ENCODE measurements around the gene SEMA6A.

Gene SEMA6A

GRCh38 chr5:116472274-116472673 is 102.3 kb downstream of the SEMA6A start:
- Histone ChIP-seq H3K4me1 (peaks cover 15% of the 10 kb centered on the region), H3K4me3 (ENCODE audit: low read depth, low read length) (no peak overlapping the region), H3K27me3 (no peaks in the 10 kb centered on the region), H3K9me3 (no peaks in the 10 kb centered on the region; the same call in 1 of the 2 replicates), H3K36me3 (peaks cover 15% of the 10 kb centered on the region)
- peak; percentile 39 for TF ChIP-seq CTCF (IDR thresholded peaks at IDR 0.05; ENCODE audit: low read depth, low read length)
- DNase-seq, result no peak

DNA sequence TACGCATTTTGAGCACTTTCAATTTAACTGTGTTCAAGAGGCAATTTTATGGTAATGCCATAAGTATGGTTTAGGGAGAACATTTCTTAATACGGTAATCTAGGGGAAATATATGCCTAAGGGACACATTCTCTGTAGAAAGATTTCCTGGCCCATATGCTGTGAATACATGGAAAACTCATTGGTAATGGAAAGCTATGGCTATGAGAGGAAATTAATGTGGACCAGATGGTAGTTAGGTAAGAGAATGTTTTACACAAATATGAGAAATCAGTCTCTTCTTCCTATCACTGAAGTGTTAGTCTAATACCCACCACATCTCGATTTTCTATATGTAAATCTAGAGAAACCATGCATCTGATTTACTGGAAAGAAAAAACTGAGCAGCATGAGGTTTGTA is 105.0 kb downstream of the SEMA6A start:
- DNase-seq, result no peak
- peaks cover 9% of the 10 kb centered on the region for H3K4me1 ChIP-seq
- H3K36me3 ChIP-seq, result no peaks in the 10 kb centered on the region
- H3K4me3 ChIP-seq (ENCODE audit: low read depth, low read length), result no peak overlapping the region
- H3K27me3 ChIP-seq, result no peaks in the 10 kb centered on the region
- no peaks in the 10 kb centered on the region for H3K9me3 ChIP-seq
- TF ChIP-seq CTCF (IDR thresholded peaks at IDR 0.05; ENCODE audit: low read depth, low read length), result no peak

DNA sequence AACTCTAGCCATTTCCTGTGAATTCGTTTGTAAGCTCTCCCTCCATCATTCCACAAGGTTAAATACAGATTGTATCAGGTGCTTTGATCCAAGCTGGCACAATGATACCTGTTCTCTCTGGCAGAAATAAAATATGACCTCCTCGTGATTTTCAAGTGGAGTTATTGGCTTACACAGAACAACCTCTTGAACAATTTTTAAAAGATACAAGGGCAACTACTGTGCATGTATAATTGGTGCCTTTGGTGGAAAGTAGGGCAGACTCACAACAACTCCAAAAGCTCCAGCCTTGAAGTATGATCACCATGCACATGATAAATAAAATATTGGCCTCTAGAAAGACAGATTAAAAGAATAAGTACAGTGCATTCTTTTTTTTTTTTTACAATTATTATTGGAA is 106.0 kb downstream of the SEMA6A start:
- no peak overlapping the region for H3K4me3 ChIP-seq (ENCODE audit: low read depth, low read length)
- H3K4me1 ChIP-seq, result peaks cover 15% of the 10 kb centered on the region
- no peaks in the 10 kb centered on the region for H3K9me3 ChIP-seq
- no peaks in the 10 kb centered on the region for H3K36me3 ChIP-seq
- DNase-seq, result no peak
- no peak for TF ChIP-seq CTCF (IDR thresholded peaks at IDR 0.05; ENCODE audit: low read depth, low read length)
- no peaks in the 10 kb centered on the region for H3K27me3 ChIP-seq

GRCh38 chr5:116467465-116467843 is 107.2 kb downstream of the SEMA6A start:
- H3K27me3 ChIP-seq, result no peaks in the 10 kb centered on the region
- peaks cover 20% of the 10 kb centered on the region for H3K4me1 ChIP-seq
- no peak for DNase-seq
- H3K9me3 ChIP-seq, result no peaks in the 10 kb centered on the region
- no peak overlapping the region for H3K4me3 ChIP-seq (ENCODE audit: low read depth, low read length)
- TF ChIP-seq CTCF (IDR thresholded peaks at IDR 0.05; ENCODE audit: low read depth, low read length), result no peak
- no peaks in the 10 kb centered on the region for H3K36me3 ChIP-seq

DNA sequence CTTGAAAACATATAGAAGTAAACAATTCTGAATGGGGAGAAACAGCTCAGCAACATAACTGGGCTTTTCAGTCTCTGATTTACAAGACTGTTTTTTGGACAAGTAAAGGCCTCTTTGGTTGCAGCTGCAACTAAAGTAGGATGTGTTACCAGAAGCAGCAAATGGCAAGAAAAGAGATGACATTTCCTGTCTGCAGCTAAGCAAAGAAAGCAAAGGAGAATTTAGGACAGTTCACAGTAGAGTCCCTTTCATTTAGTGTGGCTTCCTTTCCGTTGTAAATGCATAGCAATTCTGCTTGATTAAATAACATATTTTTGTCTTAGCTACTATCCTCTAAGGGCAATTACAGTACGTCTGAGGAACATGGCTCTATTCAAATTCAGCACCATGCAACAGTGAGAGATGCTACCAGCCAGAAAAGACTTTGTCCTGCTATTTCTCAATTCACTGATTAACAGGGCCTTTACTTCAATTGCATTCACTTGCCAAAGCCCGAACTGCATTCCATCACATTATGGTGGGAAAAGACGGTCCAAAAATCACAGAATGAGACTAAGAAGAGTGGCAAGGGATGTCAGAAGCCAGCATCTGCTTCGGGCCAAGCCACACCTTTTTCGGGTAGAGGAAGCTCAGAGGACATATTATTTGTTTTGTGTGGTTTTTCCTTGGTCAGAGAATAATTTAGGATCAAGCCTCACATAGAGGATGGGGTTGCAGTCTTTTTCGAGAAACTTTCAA is 107.7 kb downstream of the SEMA6A start:
- Histone ChIP-seq H3K36me3 (no peaks in the 10 kb centered on the region), H3K9me3 (no peaks in the 10 kb centered on the region), H3K4me1 (peaks cover 20% of the 10 kb centered on the region), H3K4me3 (ENCODE audit: low read depth, low read length) (no peak overlapping the region), H3K27me3 (no peaks in the 10 kb centered on the region)
- no peak for DNase-seq
- no peak for TF ChIP-seq CTCF (IDR thresholded peaks at IDR 0.05; ENCODE audit: low read depth, low read length)

DNA sequence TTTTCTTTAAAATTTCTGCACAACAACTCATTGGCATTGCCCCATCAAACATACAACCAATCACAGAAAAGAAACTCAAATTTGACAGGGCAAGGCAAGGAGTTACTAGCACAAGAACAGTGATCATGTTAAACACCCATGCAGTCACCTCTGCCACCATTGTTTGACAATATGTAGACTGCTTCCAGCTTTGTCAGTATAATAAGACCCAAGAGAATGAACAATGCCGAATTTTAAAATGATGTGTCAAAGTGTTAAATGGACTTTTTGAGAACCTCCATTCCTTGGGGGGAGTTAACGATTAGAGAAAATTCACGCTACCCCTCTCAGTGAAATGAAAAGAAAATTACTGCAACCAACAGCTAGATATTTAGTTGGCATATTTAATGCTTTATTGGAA is 109.2 kb downstream of the SEMA6A start:
- peaks cover 20% of the 10 kb centered on the region for H3K4me1 ChIP-seq
- H3K9me3 ChIP-seq, result no peaks in the 10 kb centered on the region
- no peak for TF ChIP-seq CTCF (IDR thresholded peaks at IDR 0.05; ENCODE audit: low read depth, low read length)
- no peaks in the 10 kb centered on the region for H3K36me3 ChIP-seq
- H3K4me3 ChIP-seq (ENCODE audit: low read depth, low read length), result no peak overlapping the region
- DNase-seq, result no peak
- no peaks in the 10 kb centered on the region for H3K27me3 ChIP-seq

Measured in BE2C (cell line).